Activated effector memory CD4-positive, alpha-beta T cell treated with Interleukin-2 at 50 U/mL for 16 hours (primary cell): ENCODE data around the gene NDUFAB1.
"Not testable (repeated sequence)": the region's sequence is repeated elsewhere in the genome, so short reads cannot be mapped to it uniquely, and the experiment has no call there.

Experiments
- DNase-seq: peaks from one replicate; pipeline ENCODE4 v3.0.0-alpha.2; 2020

The NDUFAB1 gene

DNA sequence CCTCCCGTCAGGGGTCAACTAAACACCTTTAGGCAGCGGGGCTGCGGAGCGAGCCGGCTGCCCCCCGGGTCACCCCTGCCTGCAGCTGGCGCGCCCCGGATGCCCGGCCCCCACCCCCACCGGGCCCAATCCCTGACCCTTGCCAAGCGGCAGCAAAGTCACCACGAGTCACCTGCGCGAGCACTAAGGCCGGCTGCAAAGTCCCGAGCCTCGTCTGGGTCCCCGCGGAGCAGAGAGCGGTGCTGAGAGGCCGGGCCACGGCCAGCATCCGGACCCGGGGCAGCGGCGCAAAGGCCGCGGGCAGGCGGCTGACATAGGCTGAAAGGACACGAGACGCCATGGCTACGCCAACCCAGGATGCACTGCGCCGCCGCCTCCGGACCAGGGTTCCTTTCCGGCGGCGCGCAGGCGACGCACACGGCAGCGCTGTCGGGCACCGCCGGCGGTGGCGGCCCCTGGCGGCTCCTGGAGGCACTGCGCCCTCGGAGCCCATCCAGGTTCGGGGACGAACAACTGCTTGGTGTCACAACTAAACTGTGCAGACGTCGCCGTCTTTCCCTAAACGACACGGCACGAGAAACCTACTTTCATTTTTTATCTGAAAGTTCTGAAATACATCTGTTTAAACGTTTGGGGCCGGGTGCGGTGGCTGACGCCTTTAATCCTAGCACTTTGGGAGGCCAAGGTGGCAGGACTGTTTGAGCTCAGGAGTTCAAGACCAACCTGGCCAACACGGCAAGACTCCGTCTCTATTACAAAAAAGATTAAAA is at the start of gene NDUFAB1:
Gene NDUFAB1, minus strand, starts transcription at position 366 of the 770 bp plus-strand sequence. Its CDS starts 26 bp downstream, at position 340.
- DNase-seq, result peak; percentile 87

DNA sequence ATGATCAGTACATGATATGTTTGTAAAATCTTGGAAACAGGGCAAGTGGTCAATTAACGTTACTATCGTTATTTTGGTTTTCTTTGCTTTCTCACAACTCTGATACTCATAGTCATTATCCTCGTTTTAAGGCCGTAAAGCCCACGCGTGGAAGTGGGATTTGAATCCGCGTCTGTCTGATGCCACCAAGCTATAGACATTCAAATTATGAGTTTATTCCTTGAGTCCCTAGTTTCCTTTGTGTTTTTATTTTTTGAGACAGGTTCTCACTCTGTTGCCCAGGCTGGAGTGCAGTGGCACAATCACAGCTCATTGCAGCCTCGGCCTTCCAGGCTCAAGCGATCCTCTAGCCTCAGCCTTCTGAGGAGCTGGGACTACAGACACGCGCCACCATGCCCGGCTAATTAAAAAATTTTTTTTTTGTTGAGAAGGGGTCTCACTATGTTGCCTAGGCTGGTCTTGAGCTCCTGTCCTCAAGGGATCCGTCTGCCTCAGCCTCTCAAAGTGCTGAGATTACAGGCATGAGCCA is 46.2 kb upstream of the NDUFAB1 start:
- no peak for DNase-seq

DNA sequence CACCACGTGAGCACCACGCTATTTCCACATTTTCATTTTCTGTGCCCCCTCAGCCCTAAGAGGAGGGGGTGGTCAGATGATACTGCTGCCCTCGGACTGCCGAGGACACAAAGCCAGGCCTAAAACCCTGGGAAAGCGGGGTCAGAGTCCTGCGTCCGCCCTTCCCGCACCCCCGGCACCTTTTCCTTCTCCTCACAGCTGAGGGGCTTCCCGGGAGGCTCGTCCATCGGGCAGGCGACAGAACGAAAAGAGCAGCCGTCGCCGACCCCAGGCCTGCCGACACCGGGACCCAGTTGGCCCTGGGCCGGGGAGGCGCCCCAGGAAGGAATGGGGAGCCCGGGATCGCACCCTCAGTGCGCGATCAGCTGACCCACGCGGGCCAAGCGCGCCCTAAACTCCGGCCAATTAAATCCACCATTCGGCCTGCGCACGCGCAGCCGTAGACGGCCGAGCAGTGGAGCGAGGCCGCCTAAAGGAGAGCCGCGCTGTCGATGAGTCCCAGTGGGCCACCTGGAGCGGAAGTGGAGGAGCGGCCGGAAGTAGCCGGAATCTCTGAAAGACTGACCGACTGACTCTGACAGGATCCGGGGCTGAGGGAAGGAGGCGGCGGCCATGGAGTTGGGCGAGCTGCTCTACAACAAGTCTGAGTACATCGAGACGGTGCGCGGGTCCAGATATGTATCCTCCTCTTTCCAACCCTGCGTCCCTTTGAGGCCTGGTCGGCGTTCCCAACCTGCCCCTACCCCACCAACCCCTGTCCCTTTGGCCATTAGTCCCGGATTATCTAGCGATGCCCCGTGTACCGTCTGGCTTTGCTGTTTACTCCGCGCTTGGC is 45.0 kb upstream of the NDUFAB1 start, which contains the start of the genes DCTN5 and PALB2:
Gene DCTN5, plus strand, starts transcription at position 536 of the 835 bp plus-strand sequence. Its CDS starts 77 bp downstream, at position 613.
Gene PALB2, minus strand, starts transcription at position 380 of the 835 bp plus-strand sequence. Its CDS starts 153 bp downstream, at position 227.
- DNase-seq, result peak; percentile 73

DNA sequence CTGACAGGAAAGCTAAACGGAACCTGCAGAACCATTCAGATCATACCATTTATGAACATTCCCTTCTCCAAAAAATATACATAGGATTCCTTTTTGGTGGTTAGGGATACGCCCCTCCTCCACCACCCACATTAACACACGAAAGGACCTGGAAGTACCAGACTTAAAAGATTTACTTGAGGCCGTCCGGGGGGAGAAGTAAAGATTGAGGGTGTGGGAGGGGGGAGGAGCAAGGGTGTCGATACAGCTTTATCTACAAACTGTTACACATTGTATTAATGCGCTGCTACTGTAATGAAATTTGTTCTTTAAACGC is 44.5 kb upstream of the NDUFAB1 start:
- no peak for DNase-seq

DNA sequence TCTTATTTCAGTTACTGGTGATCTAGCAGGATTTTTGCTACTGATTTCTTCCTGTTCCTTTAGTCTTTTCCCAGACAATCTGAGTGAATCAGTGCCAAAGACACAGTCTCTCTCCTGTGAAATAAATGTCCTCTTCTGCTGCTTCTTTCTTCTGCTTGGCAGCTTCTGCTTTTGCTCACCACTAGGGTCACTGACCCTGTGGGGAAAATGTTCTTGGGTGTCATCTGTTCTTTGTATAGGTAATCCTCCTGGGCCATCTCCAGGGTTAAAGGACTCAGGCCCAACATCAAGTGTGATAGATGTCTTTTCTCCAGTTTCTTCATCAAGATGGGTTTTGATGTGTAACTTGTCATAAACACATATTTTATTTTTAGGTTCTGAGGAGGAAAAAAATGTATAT is 39.8 kb upstream of the NDUFAB1 start:
- no peak for DNase-seq

DNA sequence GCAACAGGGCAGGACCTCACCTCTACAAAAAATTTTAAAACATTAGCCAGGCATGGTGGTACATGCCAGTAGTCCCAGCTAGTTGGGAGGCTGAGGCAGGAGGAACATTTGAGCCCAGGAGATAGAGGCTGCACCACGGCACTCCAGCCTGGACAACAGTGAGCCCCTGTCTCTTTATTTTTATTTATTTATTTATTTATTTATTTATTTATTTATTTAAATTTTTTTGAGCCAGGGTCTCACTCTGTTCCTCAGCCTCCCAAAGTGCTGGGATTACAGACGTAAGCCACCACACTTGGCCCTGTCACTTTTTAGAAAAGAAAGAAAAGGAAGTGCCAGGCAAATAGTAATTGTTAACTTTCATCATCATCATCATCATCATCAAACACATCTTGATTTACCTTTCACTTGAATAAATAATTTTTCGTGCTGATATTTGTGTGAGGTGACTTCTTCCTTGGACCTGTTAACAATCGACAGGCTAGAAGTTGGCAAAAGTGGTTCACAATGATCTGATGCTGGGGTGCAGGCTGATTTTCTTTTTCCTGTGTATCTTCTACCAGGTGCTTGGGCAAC is 38.4 kb upstream of the NDUFAB1 start:
- DNase-seq, result no peak

DNA sequence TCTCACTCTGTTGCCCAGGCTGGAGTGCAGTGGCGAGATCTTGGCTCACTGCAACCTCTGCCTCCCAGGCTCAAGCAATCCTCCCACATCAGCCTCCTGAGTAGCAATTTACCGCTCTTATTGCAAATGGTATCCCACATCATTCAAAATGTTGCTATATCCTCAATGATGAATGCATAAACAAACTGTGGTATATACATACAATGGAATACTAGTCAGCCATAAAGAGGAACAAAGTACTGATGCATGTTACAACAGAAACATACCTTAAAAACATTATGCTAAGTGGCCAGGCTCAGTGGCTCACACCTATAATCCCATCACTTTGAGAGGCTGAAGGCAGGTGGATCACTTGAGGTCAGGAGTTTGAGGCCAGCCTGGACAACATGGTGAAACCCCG is 35.8 kb upstream of the NDUFAB1 start:
- DNase-seq, result not testable (repeated sequence)

DNA sequence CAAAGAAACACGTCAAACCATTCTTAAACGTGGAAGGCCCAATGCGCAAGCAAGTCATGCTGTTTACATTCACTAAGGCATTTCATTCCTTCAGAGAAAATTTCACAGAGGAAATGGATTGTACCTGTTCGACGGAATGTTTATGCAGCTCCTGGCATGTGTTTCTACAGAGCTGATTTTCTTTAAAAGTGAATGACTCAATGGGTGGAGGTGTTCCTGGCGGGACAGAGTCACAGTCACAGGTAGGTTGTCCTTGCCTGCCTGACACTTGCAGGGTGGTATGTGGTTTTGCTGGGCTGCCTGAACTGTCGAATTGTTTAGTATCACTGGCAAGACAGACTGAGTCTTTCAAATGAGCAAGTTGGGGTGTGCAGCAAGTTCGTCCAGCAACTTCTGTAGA is 33.4 kb upstream of the NDUFAB1 start:
- no peak for DNase-seq

DNA sequence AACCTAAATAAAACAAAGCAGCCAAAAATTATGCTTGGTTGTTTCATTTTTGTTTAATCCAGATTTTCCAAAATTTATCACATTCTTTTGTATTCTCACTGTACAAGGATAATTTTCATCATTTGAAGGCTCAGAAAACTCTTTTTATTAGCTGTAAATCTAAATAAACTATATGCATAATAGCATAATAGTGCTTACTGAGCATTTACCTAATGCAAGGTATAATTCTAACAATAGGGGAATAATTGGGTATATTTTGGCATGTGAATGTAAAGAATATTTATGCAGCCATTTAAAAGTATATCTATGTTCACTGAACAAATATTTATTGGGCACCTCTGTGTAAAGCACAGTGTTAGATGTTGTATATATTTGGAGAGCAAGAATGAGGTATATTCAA is 28.0 kb upstream of the NDUFAB1 start:
- DNase-seq, result no peak

DNA sequence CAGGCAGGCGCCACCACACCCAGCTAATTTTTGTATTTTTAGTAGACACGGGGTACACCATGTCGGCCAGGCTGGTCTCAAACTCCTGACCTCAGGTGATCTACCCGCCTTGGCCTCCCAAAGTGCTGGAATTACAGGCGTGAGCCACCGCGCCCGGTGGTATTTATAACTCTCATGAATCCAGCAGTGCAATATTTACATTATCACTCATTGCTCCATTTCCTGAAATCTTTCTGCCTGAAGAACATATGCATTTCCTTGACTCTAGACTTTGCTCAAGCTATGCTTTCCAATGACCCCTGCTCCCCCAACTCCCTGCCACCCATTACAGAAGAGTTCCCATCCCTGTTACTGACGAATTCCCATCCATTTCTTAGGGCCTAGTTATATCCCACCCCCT is 19.7 kb upstream of the NDUFAB1 start:
- DNase-seq, result no peak

DNA sequence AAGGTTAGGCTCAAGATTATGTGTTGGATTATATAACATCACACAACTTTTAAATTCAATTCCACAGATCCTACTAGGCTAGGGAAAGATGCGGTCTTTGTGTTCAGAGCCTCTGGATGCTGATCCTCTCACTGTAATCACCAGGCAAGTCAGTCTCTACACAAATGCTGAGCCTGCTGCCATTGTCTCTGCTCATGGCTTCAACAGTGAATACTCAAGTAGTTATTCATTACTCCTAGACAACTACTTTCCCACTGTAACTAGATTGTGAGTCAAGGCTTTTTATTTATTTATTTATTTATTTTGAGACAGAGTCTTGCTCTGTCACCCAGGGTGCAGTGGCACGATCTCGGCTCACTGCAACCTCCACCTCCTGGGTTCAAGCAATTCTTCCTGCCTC is 15.8 kb upstream of the NDUFAB1 start:
- DNase-seq, result no peak

DNA sequence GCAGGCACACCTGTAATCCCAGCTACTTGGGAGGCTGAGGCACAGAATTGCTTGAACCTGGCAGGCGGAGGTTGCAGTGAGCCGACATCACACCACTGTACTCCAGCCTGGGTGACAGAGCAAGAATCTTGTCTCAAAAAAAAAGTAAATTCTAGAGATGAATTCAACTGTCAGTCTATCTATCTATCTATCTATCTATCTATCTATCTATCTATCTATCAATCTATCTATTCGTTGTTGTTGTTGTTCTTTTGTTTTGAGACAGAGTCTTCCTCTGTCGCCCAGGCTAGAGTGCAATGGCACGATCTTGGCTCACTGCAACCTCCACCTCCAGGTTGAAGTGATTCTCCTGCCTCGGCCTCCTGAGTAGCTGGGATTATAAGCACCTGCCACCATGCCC is 14.8 kb upstream of the NDUFAB1 start:
- not testable (repeated sequence) for DNase-seq

DNA sequence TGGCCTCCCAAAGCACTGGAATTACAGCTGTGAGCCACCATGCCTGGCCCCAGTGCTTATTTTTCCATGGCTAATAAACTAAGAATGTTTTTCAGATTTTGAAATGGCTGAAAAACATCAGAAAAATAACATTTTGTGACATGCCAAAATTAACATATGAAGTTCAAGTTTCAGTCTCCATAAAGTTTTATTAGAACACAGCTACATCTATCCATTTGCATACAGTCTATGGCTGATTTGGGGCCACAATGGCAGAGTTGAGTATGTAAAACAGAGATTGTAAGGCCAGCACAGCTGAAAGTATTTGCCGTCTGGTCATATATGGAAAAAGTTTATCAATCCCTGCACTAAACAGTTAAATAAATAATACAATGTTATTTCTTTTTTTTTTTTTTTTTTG is 13.8 kb upstream of the NDUFAB1 start:
- DNase-seq, result no peak

DNA sequence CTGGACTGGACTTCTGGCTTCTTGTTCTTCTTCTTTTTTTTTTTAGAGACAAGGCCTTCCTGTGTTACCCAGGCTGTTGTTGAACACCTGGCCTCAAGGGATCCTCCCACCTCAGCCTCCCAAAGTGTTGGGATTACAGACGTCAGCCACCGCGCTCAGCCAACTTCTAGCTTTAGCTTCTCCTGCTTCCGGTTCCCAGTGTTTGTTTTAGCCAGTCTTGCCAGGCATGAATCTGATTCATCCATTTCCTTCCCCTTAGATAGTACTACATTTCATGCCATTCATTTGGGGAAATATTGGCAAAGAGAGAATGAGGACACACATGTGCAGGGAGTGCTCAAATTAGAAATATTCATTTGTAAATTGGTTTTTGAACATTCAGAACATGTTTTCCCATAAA is 12.1 kb upstream of the NDUFAB1 start:
- no peak for DNase-seq

DNA sequence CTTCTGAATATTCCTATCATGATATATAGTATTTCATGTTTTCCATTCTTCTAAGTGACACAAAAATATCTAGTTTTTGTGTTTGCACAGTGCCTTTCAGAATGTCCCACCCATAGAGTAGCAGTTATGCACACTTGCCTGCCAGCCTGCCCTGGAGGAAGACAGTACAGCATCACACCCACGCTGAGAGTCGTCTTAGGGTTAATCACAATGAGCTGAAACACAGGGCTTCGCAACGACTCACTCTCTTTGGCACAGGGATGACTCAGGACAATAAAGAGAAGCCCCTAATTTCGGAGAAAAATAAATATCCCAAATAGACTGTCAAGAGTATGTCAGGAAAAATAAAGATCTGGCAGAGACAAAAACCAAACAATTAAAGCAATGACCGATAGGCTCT is 11.6 kb upstream of the NDUFAB1 start:
- DNase-seq, result no peak

DNA sequence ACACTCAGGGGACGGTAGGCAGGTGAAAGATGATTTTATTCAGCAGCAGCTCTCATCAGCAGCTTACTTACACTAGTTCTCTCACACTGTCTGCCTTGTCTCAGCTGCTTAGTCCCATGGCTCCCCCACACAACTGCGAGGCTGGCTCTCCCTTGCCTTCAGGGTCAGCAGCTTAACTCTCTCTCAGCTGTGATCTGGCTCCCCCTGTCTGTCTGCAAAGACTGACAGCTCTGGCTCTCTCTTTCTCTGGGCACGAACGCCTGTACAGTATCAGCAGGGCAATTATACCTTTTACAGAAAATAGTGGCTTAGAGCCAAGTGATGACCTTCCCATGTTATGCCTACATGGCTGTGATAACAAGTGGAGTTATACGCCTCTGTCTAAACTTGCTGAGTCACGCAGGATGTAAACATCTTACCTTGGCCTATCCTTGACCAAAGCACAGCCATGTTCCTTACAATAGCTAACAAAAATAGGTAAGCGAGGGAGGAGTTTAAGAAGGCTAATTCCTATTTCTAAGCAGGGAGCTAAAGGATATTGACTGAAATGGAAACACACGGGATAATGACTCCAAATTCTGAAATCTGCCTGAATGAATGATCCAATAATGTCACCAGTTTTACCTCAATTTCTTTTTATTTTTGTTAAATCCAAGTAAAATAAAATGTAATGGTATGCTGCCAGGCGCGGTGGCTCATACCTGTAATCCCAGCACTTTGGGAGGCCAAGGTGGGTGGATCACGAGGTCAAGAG is 1.1 kb upstream of the NDUFAB1 start:
- no peak for DNase-seq

DNA sequence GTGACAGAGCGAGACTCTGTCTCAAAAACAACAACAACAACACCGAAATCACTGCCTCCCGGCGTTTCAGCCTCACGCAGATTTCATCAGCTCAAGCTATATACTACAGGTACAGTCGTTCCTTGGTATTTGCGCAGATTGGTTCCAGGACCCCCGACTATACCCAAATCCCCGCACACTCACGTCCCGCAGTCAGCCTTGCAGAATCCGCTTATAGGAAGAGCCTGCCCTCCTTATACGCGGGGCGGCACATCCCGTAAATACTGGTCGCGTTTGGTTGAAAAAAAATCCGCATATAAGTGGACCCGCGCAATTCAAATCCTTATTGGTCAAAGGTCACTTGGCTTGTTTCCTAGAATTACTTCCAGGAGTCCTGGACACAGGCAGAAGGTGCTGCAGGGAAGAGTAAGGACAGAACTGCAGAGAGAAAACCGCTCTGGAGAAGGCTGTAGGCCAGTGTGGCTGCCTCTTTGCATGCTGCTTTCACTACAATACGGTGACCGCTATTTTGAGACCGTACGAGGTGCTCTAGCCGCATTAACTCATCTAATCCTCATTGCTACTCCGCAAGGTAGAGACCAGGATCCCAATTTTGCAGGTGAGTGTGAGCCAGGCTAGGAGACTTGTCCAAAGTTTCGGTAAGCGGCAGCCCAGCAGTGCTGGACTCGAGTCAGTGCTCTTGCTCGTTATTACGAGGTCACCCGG is 718 bp downstream of the NDUFAB1 start:
- no peak for DNase-seq

DNA sequence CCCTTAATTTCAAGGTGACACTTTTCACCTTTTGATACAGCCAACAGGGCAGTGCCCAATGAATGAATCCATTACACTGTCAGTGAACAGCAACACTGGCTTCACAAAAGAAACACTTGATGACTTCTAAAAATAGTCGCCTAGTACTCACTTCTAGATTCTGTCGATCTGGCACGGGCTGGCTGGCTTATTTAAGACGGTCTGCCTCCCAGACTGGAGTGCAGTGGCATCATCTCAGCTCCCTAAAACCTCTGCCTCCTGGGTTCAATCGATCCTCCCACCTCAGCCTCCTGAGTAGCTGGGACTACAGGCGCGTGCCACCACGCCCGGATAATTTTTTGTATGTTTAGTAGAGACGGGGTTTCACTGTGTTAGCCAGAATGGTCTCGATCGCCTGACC is 1.9 kb downstream of the NDUFAB1 start:
- DNase-seq, result no peak

DNA sequence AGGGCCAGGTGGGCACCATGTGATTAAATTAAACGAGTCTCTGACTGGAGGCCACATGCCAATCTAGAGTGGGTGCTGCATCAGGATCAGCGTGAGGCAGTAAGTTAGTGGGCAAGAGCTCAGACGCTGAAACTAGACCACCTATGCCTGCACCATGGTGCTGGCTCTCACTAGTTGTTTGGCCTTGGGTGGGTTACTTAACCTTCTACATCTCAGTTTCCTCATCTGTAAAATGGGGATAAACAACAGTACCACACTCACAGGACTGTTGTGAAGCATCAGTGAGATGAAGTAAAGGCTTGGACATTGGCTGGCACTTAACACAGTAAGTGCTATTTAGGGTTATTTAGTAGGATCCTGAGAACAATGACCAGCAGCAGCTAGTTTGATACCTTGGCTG is 5.9 kb downstream of the NDUFAB1 start:
- no peak for DNase-seq

DNA sequence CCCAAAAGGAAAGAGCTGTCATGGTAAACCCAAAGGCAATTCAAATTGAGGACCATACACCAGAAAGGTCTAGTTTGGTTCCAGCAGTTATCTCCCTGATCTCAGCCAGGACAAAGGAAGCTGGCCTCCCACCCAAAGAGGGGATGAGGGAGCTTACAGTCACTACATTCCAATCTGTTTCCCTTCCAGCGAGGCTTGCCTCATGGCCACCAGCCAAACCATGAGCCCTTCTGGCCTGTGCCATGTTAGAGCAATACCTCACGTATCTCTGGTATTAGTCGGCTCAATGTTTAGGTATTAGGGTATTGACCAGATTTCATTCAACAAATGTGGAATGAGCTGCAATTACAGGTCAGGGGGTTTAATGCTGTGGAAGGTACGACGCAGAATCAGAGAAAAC is 8.4 kb downstream of the NDUFAB1 start:
- DNase-seq, result no peak

DNA sequence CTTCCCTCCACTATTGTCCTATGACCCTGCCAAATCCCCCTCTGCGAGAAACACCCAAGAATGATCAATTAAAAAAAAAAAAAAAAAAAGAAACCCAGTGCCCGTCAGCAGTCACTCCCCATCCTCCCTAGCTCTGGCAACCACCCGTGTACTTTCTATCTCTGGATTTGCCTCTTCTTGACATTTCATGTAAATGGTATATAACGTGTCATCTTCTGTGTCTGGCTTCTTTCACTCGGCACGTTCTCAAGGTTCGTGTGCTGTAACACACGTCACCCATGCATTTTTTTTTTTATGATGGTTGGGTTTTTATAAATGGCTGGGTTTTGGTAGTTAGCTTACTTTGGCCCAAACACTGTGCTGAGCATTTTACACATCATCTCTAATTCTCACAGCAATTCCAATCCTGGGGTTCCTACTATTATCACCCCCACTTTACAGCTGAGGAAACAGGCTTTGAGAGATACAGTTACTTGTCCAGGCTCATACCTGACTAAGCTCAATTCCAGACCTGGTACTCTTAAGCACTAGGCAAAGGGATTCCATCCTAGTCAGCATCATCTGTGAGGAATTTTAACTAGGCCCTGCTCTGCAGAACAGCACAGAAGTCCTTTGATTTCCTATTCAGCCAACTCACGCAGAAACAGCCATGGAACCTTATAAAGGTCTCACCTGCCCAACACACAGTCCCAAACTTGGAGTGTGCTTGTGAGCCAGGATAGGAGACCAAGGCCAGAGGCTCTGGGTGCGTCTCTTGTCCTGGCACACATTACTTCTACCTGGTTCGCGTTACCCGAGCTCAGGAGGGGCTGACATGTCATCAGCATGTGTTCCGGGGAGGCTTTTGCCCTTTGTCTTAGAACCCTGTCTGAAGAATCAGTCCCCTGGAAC is 11.7 kb downstream of the NDUFAB1 start:
- DNase-seq, result no peak
